Prostate gland (tissue), 2 donors: Measurements from ENCODE around the gene RNF7. TPM values are rescaled to one million over a fixed set of nuclear protein-coding genes. Genes with fewer than 3 reads are reported as not detected.
"Not testable (repeated sequence)": the region's sequence is repeated elsewhere in the genome, so short reads cannot be mapped to it uniquely, and the experiment has no call there.

Source experiments
- DNase-seq: peaks from one replicate; pipeline ENCODE4 v3.0.0-alpha.2; 2019; ENCODE audit warnings: low spot score
- H3K27ac ChIP-seq, 2 donors: fragments of 200-600 bp; sonication (generic); 2 replicates each; pipeline ENCODE4 v1.5.1; 2017 to 2019
- H3K27me3 ChIP-seq: fragments of 200-600 bp; sonication (generic); replicated peaks from 2 replicates; pipeline ENCODE4 v1.5.1; 2019; ENCODE audit not compliant: insufficient read depth
- H3K36me3 ChIP-seq, 2 donors: fragments of 200-600 bp; sonication (generic); 1 replicate in 1 of 2; 2 replicates in 1 of 2; pipeline versions ENCODE4 v1.5.1 to v1.8.1; 2017 to 2019
- H3K4me1 ChIP-seq: fragments of 200-600 bp; sonication (generic); replicated peaks from 2 replicates; pipeline ENCODE4 v1.5.1; 2019
- H3K4me3 ChIP-seq, 2 donors: fragments of 200-600 bp; sonication (generic); 2 replicates each; pipeline ENCODE4 v1.5.1; 2017 to 2019
- H3K9me3 ChIP-seq: fragments of 200-600 bp; sonication (generic); 2 replicates; pipeline ENCODE4 v1.5.1; 2017
- POLR2A ChIP-seq: fragments of 450-650 bp; IDR thresholded peaks from one replicate; pipeline ENCODE4 v1.6.1; 2016; ENCODE audit warnings: antibody characterized with exemption, mild to moderate bottlenecking
- POLR2AphosphoS5 ChIP-seq: sonication (generic); formaldehyde crosslinking; IDR thresholded peaks from one replicate; pipeline ENCODE4 v1.6.1; 2017; ENCODE audit warnings: antibody characterized with exemption
- WGBS: methylation state at CpG from one replicate; pipeline ENCODE4 v1.1.5; 2018; 5-methylcytosine and 5-hydroxymethylcytosine counted together
- intact Hi-C: fragments of 100-400 bp; cut with DNase I; formaldehyde crosslinking; loops from one replicate; pipeline ENCODE4 v1.14.2; 2022
- total RNA-seq, 2 donors: library from RNA; depleted of rRNA; stranded (reverse); fragments of >200 nt; gene quantifications; one replicate each; pipeline ENCODE4 v1.1.0, GENCODE V29; 2016
- TF ChIP-seq, protein P1 (sequence below), 4 experiments: fragments of 200-600 bp in 2 of 4; fragments of 450-650 bp in 2 of 4; sonication (generic) in 2 of 4; IDR thresholded peaks; 1 replicate in 3 of 4; 2 replicates in 1 of 4; pipeline ENCODE4 v1.5.1; 2016 to 2019; ENCODE audit warnings: antibody characterized with exemption in 4 of 4, mild to moderate bottlenecking in 2 of 4, moderate library complexity in 2 of 4

RNF7 gene
- total RNA-seq, 2 donors from 2014 or later = 68.5 to 92.4 TPM

DNA sequence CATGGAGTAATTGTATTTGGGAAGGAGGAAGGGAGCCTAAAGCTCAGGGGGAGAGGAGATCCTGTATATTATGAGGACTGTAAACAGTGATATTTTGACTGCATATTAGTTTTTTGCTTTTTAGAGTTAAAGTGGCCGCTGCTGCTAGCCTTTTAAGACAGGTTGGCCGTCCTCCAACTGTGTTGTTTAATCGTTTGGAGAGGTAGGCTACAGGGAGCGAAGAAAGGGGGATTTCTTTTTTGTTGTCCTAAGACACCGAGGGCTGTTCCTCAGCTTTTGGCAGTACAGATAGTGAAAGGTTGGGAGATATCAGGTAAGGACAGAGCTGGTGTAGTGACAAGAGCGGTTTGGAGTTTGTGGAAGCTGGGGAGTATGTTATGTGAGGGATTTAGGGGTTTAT lies 38.2 kb upstream of the RNF7 start:
- H3K36me3 ChIP-seq = no peaks in the 10 kb centered on the region
- H3K27ac ChIP-seq = no peak overlapping the region
- intact Hi-C loops = no loop called here
- H3K9me3 ChIP-seq = no peaks in the 10 kb centered on the region
- no peaks in the 10 kb centered on the region for H3K27me3 ChIP-seq
- WGBS = 31% methylated on average over 6 of the region's 6 CpGs
- H3K4me1 ChIP-seq = no peaks in the 10 kb centered on the region
- H3K4me3 ChIP-seq = no peak overlapping the region
- no peak for DNase-seq
- TF ChIP-seq, protein P1, sequence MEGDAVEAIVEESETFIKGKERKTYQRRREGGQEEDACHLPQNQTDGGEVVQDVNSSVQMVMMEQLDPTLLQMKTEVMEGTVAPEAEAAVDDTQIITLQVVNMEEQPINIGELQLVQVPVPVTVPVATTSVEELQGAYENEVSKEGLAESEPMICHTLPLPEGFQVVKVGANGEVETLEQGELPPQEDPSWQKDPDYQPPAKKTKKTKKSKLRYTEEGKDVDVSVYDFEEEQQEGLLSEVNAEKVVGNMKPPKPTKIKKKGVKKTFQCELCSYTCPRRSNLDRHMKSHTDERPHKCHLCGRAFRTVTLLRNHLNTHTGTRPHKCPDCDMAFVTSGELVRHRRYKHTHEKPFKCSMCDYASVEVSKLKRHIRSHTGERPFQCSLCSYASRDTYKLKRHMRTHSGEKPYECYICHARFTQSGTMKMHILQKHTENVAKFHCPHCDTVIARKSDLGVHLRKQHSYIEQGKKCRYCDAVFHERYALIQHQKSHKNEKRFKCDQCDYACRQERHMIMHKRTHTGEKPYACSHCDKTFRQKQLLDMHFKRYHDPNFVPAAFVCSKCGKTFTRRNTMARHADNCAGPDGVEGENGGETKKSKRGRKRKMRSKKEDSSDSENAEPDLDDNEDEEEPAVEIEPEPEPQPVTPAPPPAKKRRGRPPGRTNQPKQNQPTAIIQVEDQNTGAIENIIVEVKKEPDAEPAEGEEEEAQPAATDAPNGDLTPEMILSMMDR (IDR thresholded peaks at IDR 0.05) = no peak
- no peak for TF ChIP-seq POLR2AphosphoS5
- no peak for TF ChIP-seq POLR2A

DNA sequence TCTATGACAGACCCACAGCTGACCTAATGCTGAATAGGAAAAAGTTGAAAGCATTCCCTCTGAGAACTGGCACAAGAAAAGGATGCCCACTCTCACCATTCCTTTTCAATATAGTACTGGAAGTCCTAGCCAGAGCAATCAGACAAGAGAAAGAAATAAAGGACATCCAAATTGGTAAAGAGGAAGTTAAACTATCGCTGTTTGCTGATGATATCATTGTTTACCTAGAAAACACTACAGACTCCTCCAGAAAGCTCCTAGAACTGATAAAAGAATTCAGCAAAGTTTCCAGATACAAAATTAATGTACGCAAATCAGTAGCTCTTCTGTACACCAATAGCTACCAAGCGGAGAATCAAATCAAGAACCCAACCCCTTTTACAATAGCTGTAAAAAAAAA lies 34.7 kb upstream of the RNF7 start:
- H3K27ac ChIP-seq, DNase-seq, H3K27me3 ChIP-seq, H3K36me3 ChIP-seq, H3K4me1 ChIP-seq, H3K4me3 ChIP-seq, intact Hi-C loops, H3K9me3 ChIP-seq: not testable (repeated sequence)
- WGBS = 82% methylated on average over 3 of the region's 3 CpGs

DNA sequence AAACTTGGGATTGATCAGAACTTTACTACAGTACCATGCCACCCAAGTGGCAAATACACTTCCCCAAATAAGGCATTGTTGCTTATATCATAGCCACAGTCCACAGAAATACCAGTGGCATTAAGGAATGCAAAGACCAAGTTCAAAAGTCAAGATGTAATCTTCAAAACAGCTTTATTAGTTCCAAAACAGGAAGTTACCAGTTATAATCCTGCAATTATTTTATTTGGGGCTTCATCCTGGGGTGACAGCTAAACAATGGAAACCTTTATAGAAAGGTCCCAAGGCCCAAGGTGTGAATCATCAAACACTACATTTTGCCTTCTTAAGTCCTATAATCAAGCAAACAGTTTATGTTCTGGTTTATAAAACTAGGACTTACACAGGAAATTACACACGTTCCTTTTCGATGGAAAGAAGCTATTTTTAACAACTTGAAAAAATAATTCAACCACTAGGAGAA lies 30.3 kb upstream of the RNF7 start:
- TF ChIP-seq POLR2A (no peak), POLR2AphosphoS5 (no peak)
- TF ChIP-seq, protein P1 (IDR thresholded peaks at IDR 0.05) = no peak
- Histone ChIP-seq H3K9me3 (no peaks in the 10 kb centered on the region), H3K36me3 (no peaks in the 10 kb centered on the region), H3K27me3 (no peaks in the 10 kb centered on the region), H3K27ac (no peak overlapping the region), H3K4me1 (no peaks in the 10 kb centered on the region), H3K4me3 (no peak overlapping the region)
- WGBS = 20% methylated on average over 2 of the region's 2 CpGs
- intact Hi-C loops = no loop called here
- no peak for DNase-seq

DNA sequence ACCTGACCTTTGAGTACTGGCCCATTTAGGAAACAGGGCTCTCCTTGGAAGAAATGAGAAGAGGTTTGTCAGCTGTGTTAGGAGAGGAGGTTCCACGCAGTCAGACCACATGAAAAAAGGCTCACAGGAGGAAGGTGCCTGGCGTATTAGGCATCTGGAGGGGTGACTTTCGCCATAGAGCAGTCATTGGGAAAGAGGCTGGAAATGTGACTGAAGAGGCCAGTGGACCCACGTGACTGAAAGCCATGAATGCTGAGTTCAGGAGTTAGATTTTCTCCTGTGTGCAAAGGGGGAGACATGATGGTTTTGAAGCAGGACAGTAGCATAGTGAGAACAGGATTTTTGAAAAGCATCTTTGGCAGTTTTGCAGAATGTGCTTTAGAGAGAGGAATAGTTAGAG lies 29.7 kb upstream of the RNF7 start:
- H3K27ac ChIP-seq = no peak overlapping the region
- no peak for DNase-seq
- H3K4me3 ChIP-seq = no peak overlapping the region
- intact Hi-C loops = no loop called here
- no peaks in the 10 kb centered on the region for H3K27me3 ChIP-seq
- 92% methylated on average over 4 of the region's 4 CpGs for WGBS
- H3K36me3 ChIP-seq = no peaks in the 10 kb centered on the region
- no peaks in the 10 kb centered on the region for H3K4me1 ChIP-seq
- no peak for TF ChIP-seq POLR2AphosphoS5
- TF ChIP-seq, protein P1 (IDR thresholded peaks at IDR 0.05) = no peak
- TF ChIP-seq POLR2A = no peak
- no peaks in the 10 kb centered on the region for H3K9me3 ChIP-seq

DNA sequence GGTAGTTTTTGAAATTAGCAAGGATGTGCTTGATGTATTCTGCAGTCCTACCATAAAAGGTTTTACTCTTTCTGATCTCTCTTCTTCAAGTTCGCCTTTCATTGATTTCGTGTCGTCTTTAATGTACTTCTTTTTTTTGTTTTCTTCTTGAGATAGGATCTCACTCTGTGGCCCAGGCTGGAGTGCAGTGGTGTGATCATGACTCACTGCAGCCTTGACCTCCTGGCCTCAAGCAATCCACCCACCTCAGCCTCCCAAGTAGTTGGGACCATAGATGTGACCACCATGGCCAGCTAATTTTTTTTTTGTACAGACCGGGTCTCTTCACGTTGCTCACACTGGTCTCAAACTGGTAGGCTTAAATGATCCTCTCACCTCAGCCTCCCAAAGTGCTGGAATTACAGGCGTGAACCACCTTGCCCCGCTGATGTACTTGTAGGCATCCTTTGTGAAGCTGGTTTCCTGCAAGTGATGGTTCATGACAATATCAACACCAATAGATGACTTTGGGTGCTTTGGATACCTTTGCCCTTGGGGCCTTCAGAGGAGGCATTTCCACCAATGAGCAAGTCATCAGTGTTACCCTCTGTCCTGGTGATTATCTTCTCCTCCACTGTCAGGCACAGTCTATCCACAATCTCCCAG lies 28.9 kb upstream of the RNF7 start:
- WGBS = 92% methylated on average over 7 of the region's 7 CpGs
- Histone ChIP-seq H3K27ac (no peak overlapping the region), H3K4me1 (no peaks in the 10 kb centered on the region), H3K4me3 (no peak overlapping the region), H3K36me3 (no peaks in the 10 kb centered on the region), H3K27me3 (no peaks in the 10 kb centered on the region), H3K9me3 (no peaks in the 10 kb centered on the region)
- DNase-seq = no peak
- TF ChIP-seq, protein P1 (IDR thresholded peaks at IDR 0.05) = no peak
- TF ChIP-seq POLR2A (no peak), POLR2AphosphoS5 (no peak)
- intact Hi-C loops = no loop called here
